CD4-positive, alpha-beta T cell (primary cell): ENCODE data around the gene ADAMTS12. TPM values are rescaled to one million over a fixed set of nuclear protein-coding genes. Genes with fewer than 3 reads are reported as not detected.

Source experiments
- ATAC-seq: fragments of 200-7000 bp; cut with Tn5 transposase; one replicate; pipeline ENCODE4 v1.10.0; 2022; ENCODE audit warnings: mild to moderate bottlenecking; ENCODE audit not compliant: poor library complexity
- CTCF ChIA-PET: fragments of 350-600 bp; sonication (Branson Sonifier 250); formaldehyde crosslinking; loops from one replicate; lab custom pipeline; 2021; ENCODE audit warnings: antibody characterized with exemption, inconsistent platforms; lab: Charles Lee
- POLR2A ChIA-PET: fragments of 350-600 bp; sonication (Branson Sonifier 250); formaldehyde crosslinking; loops from one replicate; lab custom pipeline; 2021; ENCODE audit warnings: antibody characterized with exemption, inconsistent platforms; lab: Charles Lee
- DNase-seq, 14 experiments: peaks; one replicate each; pipeline ENCODE4 v3.0.0-alpha.2; 2013 to 2020; ENCODE audit warnings: mixed read lengths in 2 of 14
- H3K27ac ChIP-seq, 2 donors: one replicate each; pipeline versions ENCODE4 v1.5.1 to v1.7.0; 2013; ENCODE audit warnings: low read length in 2 of 2, low read depth in 1 of 2, mild to moderate bottlenecking in 1 of 2
- H3K27me3 ChIP-seq, 2 experiments: 1 replicate in 1 of 2; 2 replicates in 1 of 2; pipeline versions ENCODE4 v1.6.1 to v1.7.0; 2013; ENCODE audit warnings: low read length in 2 of 2, control low read depth in 1 of 2, mild to moderate bottlenecking in 1 of 2, moderate library complexity in 1 of 2; ENCODE audit not compliant: insufficient read depth in 2 of 2, control insufficient read depth in 1 of 2
- H3K36me3 ChIP-seq: one replicate; pipeline ENCODE4 v1.6.1; 2013; ENCODE audit warnings: low read length, control low read depth; ENCODE audit not compliant: insufficient read depth
- H3K4me1 ChIP-seq: one replicate; pipeline ENCODE4 v1.6.1; 2013; ENCODE audit warnings: low read length, control low read depth; ENCODE audit not compliant: insufficient read depth
- H3K4me3 ChIP-seq: one replicate; pipeline ENCODE4 v1.5.1; 2013; ENCODE audit warnings: mild to moderate bottlenecking, low read length, moderate library complexity
- H3K9me3 ChIP-seq, 2 experiments: 1 replicate in 1 of 2; 2 replicates in 1 of 2; pipeline versions ENCODE4 v1.6.1 to v1.7.0; 2013; ENCODE audit warnings: low read length in 2 of 2, mild to moderate bottlenecking in 2 of 2, control low read depth in 1 of 2, moderate library complexity in 1 of 2; ENCODE audit not compliant: control insufficient read depth in 1 of 2, insufficient read depth in 1 of 2
- H3K27ac Mint-ChIP-seq: one replicate; pipeline ENCODE4 v1.8.0; 2020; ENCODE audit warnings: mixed read lengths
- H3K27me3 Mint-ChIP-seq: one replicate; pipeline ENCODE4 v1.8.0; 2021; ENCODE audit warnings: mixed read lengths
- H3K36me3 Mint-ChIP-seq: one replicate; pipeline ENCODE4 v1.8.0; 2021; ENCODE audit warnings: low read depth, mixed read lengths
- H3K4me1 Mint-ChIP-seq: one replicate; pipeline ENCODE4 v1.8.0; 2021; ENCODE audit warnings: low read depth, mixed read lengths
- H3K4me3 Mint-ChIP-seq: one replicate; pipeline ENCODE4 v1.8.0; 2020; ENCODE audit warnings: mild to moderate bottlenecking, mixed read lengths
- H3K9me3 Mint-ChIP-seq: one replicate; pipeline ENCODE4 v1.8.0; 2020; ENCODE audit warnings: mixed read lengths
- intact Hi-C, 2 experiments: fragments of 100-400 bp; cut with DNase I in 1 of 2; cut with micrococcal nuclease in 1 of 2; formaldehyde crosslinking; loops; one replicate each; pipeline versions ENCODE4 v1.15.1 to v1.9.0; 2023 to 2025; cut with DNase I, micrococcal nuclease
- total RNA-seq, 174 experiments: library from RNA in 2 of 174; stranded (reverse) in 2 of 174; gene quantifications; one replicate each; pipeline ENCODE4 v1.2.3 and lab custom pipeline; 2021 to 2026
- TF ChIP-seq, protein P1 (sequence below): fragments of 200-600 bp; IDR thresholded peaks from one replicate; pipeline ENCODE4 v1.8.0; 2022; ENCODE audit warnings: antibody characterized with exemption, mild to moderate bottlenecking

ADAMTS12 gene
- total RNA-seq, 2 experiments from 2014 or later: 0.06 TPM; not detected in 1

DNA sequence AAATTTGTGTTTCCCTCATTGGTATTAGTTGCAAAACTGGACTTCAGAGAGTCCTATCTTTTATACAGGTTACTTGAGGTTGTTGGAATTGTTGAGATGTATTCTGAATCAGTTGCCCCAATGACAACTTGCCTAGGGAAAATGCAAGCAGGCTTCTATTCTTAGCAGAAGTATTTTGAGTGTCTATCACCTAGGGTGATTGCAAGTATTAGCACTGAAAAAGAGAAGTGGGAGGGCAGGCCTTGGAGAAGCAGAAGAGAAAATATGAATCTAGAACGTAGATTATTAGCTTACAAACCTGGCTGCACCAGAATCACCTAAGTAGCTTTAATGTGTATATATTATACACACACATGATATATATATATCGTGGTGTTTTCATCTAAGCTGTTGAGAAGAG, 43.2 kb downstream of the ADAMTS12 start:
- H3K36me3 Mint-ChIP-seq: no peaks in the 10 kb centered on the region
- H3K27ac Mint-ChIP-seq: no peak overlapping the region
- no peaks in the 10 kb centered on the region for H3K36me3 ChIP-seq
- ChIA-PET POLR2A (no interaction called here), CTCF (no interaction called here)
- peaks cover 7% of the 10 kb centered on the region for H3K4me1 ChIP-seq
- H3K9me3 ChIP-seq: peaks cover 0 to 5% of the 10 kb centered on the region in 2 experiments
- H3K27ac ChIP-seq: no peak overlapping the region
- DNase-seq (no peak), ATAC-seq (no peak)
- no peaks in the 10 kb centered on the region for H3K27me3 Mint-ChIP-seq
- no peaks in the 10 kb centered on the region for H3K9me3 Mint-ChIP-seq
- TF ChIP-seq, protein P1, sequence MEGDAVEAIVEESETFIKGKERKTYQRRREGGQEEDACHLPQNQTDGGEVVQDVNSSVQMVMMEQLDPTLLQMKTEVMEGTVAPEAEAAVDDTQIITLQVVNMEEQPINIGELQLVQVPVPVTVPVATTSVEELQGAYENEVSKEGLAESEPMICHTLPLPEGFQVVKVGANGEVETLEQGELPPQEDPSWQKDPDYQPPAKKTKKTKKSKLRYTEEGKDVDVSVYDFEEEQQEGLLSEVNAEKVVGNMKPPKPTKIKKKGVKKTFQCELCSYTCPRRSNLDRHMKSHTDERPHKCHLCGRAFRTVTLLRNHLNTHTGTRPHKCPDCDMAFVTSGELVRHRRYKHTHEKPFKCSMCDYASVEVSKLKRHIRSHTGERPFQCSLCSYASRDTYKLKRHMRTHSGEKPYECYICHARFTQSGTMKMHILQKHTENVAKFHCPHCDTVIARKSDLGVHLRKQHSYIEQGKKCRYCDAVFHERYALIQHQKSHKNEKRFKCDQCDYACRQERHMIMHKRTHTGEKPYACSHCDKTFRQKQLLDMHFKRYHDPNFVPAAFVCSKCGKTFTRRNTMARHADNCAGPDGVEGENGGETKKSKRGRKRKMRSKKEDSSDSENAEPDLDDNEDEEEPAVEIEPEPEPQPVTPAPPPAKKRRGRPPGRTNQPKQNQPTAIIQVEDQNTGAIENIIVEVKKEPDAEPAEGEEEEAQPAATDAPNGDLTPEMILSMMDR: no peak
- no peak overlapping the region for H3K4me3 ChIP-seq
- intact Hi-C loops: no loop called here
- H3K4me1 Mint-ChIP-seq: peaks cover 10% of the 10 kb centered on the region
- no peaks in the 10 kb centered on the region for H3K27me3 ChIP-seq
- no peak overlapping the region for H3K4me3 Mint-ChIP-seq

DNA sequence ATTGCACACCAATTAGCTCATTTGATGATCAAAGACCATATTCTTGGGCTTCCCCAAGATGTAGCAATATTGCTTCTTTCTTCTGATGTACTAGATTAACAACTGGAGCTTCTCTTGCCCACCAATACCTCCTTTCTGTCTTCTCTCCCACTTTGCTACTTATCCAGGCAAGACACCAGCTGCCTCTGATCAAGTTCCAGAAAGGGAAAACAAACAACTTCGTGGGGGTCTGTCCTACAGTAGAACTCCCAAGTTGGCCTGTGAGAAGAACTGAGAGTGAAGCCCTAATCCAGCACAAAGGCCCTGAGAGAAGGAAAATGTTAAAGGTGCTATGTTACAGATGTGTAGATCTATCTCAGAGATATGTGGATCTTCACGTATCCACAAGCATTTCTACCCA, 44.9 kb downstream of the ADAMTS12 start:
- no peaks in the 10 kb centered on the region for H3K36me3 ChIP-seq
- H3K4me3 ChIP-seq: no peak overlapping the region
- Mint-ChIP-seq H3K9me3 (no peaks in the 10 kb centered on the region), H3K4me1 (peaks cover 13% of the 10 kb centered on the region), H3K36me3 (no peaks in the 10 kb centered on the region), H3K4me3 (no peak overlapping the region), H3K27me3 (no peaks in the 10 kb centered on the region), H3K27ac (no peak overlapping the region)
- ATAC-seq (no peak), DNase-seq (no peak)
- ChIA-PET CTCF (no interaction called here), POLR2A (no interaction called here)
- peaks cover 0 to 5% of the 10 kb centered on the region in 2 experiments for H3K9me3 ChIP-seq
- no peak overlapping the region for H3K27ac ChIP-seq
- H3K4me1 ChIP-seq: peaks cover 7% of the 10 kb centered on the region
- TF ChIP-seq, protein P1: no peak
- intact Hi-C loops: no loop called here
- no peaks in the 10 kb centered on the region for H3K27me3 ChIP-seq

DNA sequence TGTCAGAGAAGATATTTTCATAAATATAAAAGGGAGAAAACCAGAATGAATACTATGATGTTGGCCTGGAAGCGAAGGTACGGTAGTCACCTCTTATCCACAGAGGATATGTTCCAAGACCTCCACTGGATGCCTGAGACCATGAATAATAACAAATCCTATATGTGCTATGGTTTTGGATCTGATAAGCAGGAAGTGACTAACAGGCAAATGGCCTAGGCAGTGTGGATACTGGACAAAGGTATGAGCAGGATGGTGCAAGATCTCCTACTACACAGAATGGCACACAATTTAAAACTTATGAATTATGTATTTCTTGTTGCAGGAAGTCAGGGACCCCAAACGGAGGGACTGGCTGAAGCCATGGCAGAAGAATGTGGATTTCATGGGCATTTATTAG, 48.2 kb downstream of the ADAMTS12 start:
- Mint-ChIP-seq H3K27me3 (no peaks in the 10 kb centered on the region), H3K36me3 (no peaks in the 10 kb centered on the region), H3K4me3 (no peak overlapping the region), H3K9me3 (no peaks in the 10 kb centered on the region), H3K27ac (no peak overlapping the region), H3K4me1 (peaks cover 18% of the 10 kb centered on the region)
- no peak overlapping the region for H3K4me3 ChIP-seq
- H3K27me3 ChIP-seq: no peaks in the 10 kb centered on the region
- peaks cover 0 to 5% of the 10 kb centered on the region in 2 experiments for H3K9me3 ChIP-seq
- CTCF ChIA-PET: no interaction called here
- no peak overlapping the region for H3K27ac ChIP-seq
- intact Hi-C loops: no loop called here
- TF ChIP-seq, protein P1: no peak
- no peak for DNase-seq
- no peaks in the 10 kb centered on the region for H3K36me3 ChIP-seq
- POLR2A ChIA-PET: no interaction called here
- peaks cover 10% of the 10 kb centered on the region for H3K4me1 ChIP-seq
- no peak for ATAC-seq
